A549 (cell line): ENCODE data around the gene CNKSR2. TPM values are rescaled to one million over a fixed set of nuclear protein-coding genes. Genes with fewer than 3 reads are reported as not detected.

Source experiments
- ATAC-seq, 2 experiments: fragments of 200-7000 bp in 1 of 2; fragments of >200 bp in 1 of 2; cut with Nextera tagmentation in 1 of 2; cut with Tn5 transposase in 1 of 2; 3 replicates each; pipeline versions ENCODE4 v1.8.0 to v1.9.1; 2018 to 2020; ENCODE audit warnings: mild to moderate bottlenecking in 1 of 2, moderate library complexity in 1 of 2
- CTCF ChIA-PET: fragments of 300-600 bp; sonication (Branson Sonifier 250); formaldehyde crosslinking; extraction: SDS; loops from one replicate; lab custom pipeline; 2021; ENCODE audit warnings: antibody characterized with exemption, inconsistent platforms; lab: Yijun Ruan, JAX
- POLR2A ChIA-PET: fragments of 350-600 bp; formaldehyde crosslinking; extraction: SDS; loops from one replicate; lab custom pipeline; 2021; ENCODE audit warnings: antibody characterized with exemption, inconsistent platforms; lab: Yijun Ruan, JAX
- DNase-seq, 2 experiments: peaks; one replicate each; pipeline versions ENCODE4 v3.0.0 to v3.0.0-alpha.2; 2011 to 2016; ENCODE audit warnings: low read depth in 1 of 2, low spot score in 1 of 2
- FAIRE-seq: peaks from 2 replicates; lab custom pipeline; 2011; peaks lifted over from hg19 to GRCh38; lab: Jason Lieb, UNC
- H3K27ac ChIP-seq, 2 experiments: fragments of >200 bp; sonication (Bioruptor Twin); formaldehyde crosslinking; 3 replicates each; pipeline ENCODE4 v1.5.1; 2016 to 2017
- H3K4me1 ChIP-seq: fragments of >200 bp; sonication (Bioruptor Twin); formaldehyde crosslinking; 3 replicates; pipeline ENCODE4 v1.6.1; 2016
- H3K4me2 ChIP-seq: fragments of >200 bp; sonication (Bioruptor Twin); formaldehyde crosslinking; 3 replicates; pipeline ENCODE4 v1.6.1; 2016
- H3K4me3 ChIP-seq: fragments of >200 bp; sonication (Bioruptor Twin); formaldehyde crosslinking; 3 replicates; pipeline ENCODE4 v1.5.1; 2016
- H3K9me3 ChIP-seq: fragments of >200 bp; sonication (Bioruptor Twin); formaldehyde crosslinking; 3 replicates; pipeline ENCODE4 v1.6.1; 2016
- BCL3 ChIP-seq: fragments of >200 bp; sonication (Bioruptor Twin); formaldehyde crosslinking; IDR thresholded peaks from 3 replicates; pipeline ENCODE4 v1.6.1; 2016
- BHLHE40 ChIP-seq: IDR thresholded peaks from 2 replicates; pipeline ENCODE4 v1.6.1; 2012; ENCODE audit warnings: low read depth, low read length, inconsistent platforms
- CHD4 ChIP-seq: fragments of 200-600 bp; sonication (generic); IDR thresholded peaks from 2 replicates; pipeline ENCODE4 v1.6.1; 2016; ENCODE audit warnings: antibody characterized with exemption, mild to moderate bottlenecking, borderline replicate concordance
- CTCF ChIP-seq: fragments of >200 bp; sonication (Bioruptor Twin); formaldehyde crosslinking; IDR thresholded peaks from 3 replicates; pipeline ENCODE4 v1.5.1; 2016
- EHF ChIP-seq: fragments of 250-450 bp; sonication (Bioruptor Pico); IDR thresholded peaks from 2 replicates; pipeline ENCODE4 v1.5.0; 2020; ENCODE audit warnings: mild to moderate bottlenecking
- EHMT2 ChIP-seq: fragments of 200-600 bp; sonication (generic); IDR thresholded peaks from 2 replicates; pipeline ENCODE4 v1.6.1; 2016; ENCODE audit warnings: antibody characterized with exemption, low read depth, mild to moderate bottlenecking, moderate library complexity
- EP300 ChIP-seq, 2 experiments: fragments of >200 bp; sonication (Bioruptor Twin); formaldehyde crosslinking; IDR thresholded peaks; 2 replicates in 1 of 2; 3 replicates in 1 of 2; pipeline ENCODE4 v1.6.1; 2016 to 2017
- FOSB ChIP-seq: fragments of 250-450 bp; sonication (Bioruptor Pico); IDR thresholded peaks from 2 replicates; pipeline ENCODE4 v1.5.0; 2020; ENCODE audit warnings: mild to moderate bottlenecking, moderate library complexity
- FOXS1 ChIP-seq: fragments of 250-450 bp; sonication (Bioruptor Pico); IDR thresholded peaks from 2 replicates; pipeline ENCODE4 v1.5.0; 2020; ENCODE audit warnings: mild to moderate bottlenecking, moderate library complexity
- HES2 ChIP-seq: fragments of >200 bp; sonication (Bioruptor Twin); formaldehyde crosslinking; IDR thresholded peaks from 2 replicates; pipeline ENCODE4 v1.6.1; 2016
- HOXA7 ChIP-seq: fragments of 250-450 bp; sonication (Bioruptor Pico); IDR thresholded peaks from 2 replicates; pipeline ENCODE4 v1.5.0; 2020; ENCODE audit warnings: mild to moderate bottlenecking, moderate library complexity
- HOXB5 ChIP-seq: fragments of 250-450 bp; sonication (Bioruptor Pico); IDR thresholded peaks from 2 replicates; pipeline ENCODE4 v1.5.0; 2020; ENCODE audit warnings: mild to moderate bottlenecking, moderate library complexity
- KDM5A ChIP-seq: fragments of 200-600 bp; sonication (generic); IDR thresholded peaks from 2 replicates; pipeline ENCODE4 v1.6.1; 2016; ENCODE audit warnings: antibody characterized with exemption, mild to moderate bottlenecking
- MAZ ChIP-seq: fragments of 150-350 bp; IDR thresholded peaks from 2 replicates; pipeline ENCODE4 v1.6.1; 2014; ENCODE audit warnings: antibody characterized with exemption, low read depth, low read length, borderline replicate concordance
- MYC ChIP-seq: IDR thresholded peaks from 2 replicates; pipeline ENCODE4 v1.6.1; 2012; ENCODE audit warnings: mild to moderate bottlenecking, inconsistent platforms, low read length, improper control_type of control experiment, borderline replicate concordance
- PBX3 ChIP-seq: IDR thresholded peaks from 2 replicates; pipeline ENCODE4 v1.6.1; 2012
- RARB ChIP-seq: fragments of 250-450 bp; sonication (Bioruptor Pico); IDR thresholded peaks from 2 replicates; pipeline ENCODE4 v1.8.0; 2021; ENCODE audit warnings: mild to moderate bottlenecking, moderate library complexity
- RNF2 ChIP-seq: fragments of 200-600 bp; sonication (generic); IDR thresholded peaks from 2 replicates; pipeline ENCODE4 v1.6.1; 2016; ENCODE audit warnings: low read depth, mild to moderate bottlenecking, antibody characterized with exemption, moderate library complexity, borderline replicate concordance
- SREBF2 ChIP-seq: fragments of 450-650 bp; IDR thresholded peaks from 2 replicates; pipeline ENCODE4 v1.6.1; 2014; ENCODE audit warnings: mild to moderate bottlenecking, moderate library complexity
- TP53 ChIP-seq: fragments of 250-450 bp; sonication (Bioruptor Pico); IDR thresholded peaks from 2 replicates; pipeline ENCODE4 v1.5.0; 2021; ENCODE audit warnings: mild to moderate bottlenecking, moderate library complexity
- ZFP36 ChIP-seq: fragments of 450-650 bp; IDR thresholded peaks from 2 replicates; pipeline ENCODE4 v1.6.1; 2014; ENCODE audit warnings: borderline replicate concordance; ENCODE audit not compliant: partially characterized antibody
- WGBS: methylation state at CpG from one replicate; pipeline ENCODE4 v1.1.6; 2017; ENCODE audit errors: missing lambda C conversion rate; 5-methylcytosine and 5-hydroxymethylcytosine counted together
- polyA plus RNA-seq, 4 experiments: library from polyadenylated mRNA; depleted of rRNA in 3 of 4; stranded (reverse); fragments of >200 nt; fragmentation: RNase III in 1 of 4; extraction: RNeasy Plus Mini Kit Qiagen cat#74134 plus additional on column Dnase treatment in 1 of 4; gene quantifications; 2 replicates in 3 of 4; 3 replicates in 1 of 4; pipeline ENCODE4 v1.2.3, GENCODE V29; 2011 to 2017
- TF ChIP-seq, protein P1 (sequence below): IDR thresholded peaks from 2 replicates; pipeline ENCODE4 v1.6.1; 2012; ENCODE audit warnings: low read depth, borderline replicate concordance
- TF ChIP-seq, protein P2 (sequence below): fragments of 150-350 bp; IDR thresholded peaks from 2 replicates; pipeline ENCODE4 v1.6.1; 2014; ENCODE audit warnings: low read depth, mild to moderate bottlenecking, low read length

CNKSR2 gene
- polyA plus RNA-seq, 2 of the 4 experiments (the other 2 are of a cell fraction), result 5.8 to 11.4 TPM

DNA sequence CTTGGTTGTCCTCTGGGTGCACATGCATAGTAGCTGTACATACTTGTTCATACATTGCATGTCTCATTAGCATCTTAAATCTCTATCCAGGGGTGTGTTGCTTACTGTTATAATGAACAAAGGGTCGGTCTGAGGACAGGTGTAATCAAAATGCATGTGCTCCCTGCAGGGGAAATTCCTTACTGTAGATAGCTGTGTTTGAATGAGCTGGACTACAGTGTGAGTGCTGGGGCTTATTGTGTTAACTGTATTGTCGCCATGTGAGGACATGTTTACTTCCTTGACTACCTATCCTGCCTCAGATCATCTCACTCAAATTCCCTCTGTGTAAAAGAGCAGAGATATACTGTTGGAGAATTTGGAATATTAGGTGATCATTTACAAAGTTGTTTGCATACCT, 185.2 kb downstream of the CNKSR2 start:
- DNase-seq (no peak), FAIRE-seq (no peak), ATAC-seq (no peak)
- H3K27ac ChIP-seq, result no peak overlapping the region
- POLR2A ChIA-PET, result no interaction called here
- 54% methylated on average over 2 of the region's 2 CpGs for whole genome bisulfite sequencing
- CTCF ChIA-PET, result no interaction called here
- no peak overlapping the region for H3K4me2 ChIP-seq
- H3K4me1 ChIP-seq, result no peaks in the 10 kb centered on the region
- TF ChIP-seq MYC (no peak), CTCF (no peak), EP300 (IDR thresholded peaks at IDR 0.05) (no peak), HOXA7 (CRISPR knock-in tag) (no peak), PBX3 (no peak), EHF (CRISPR knock-in tag) (no peak), MAZ (no peak), BHLHE40 (no peak), EHMT2 (no peak), TP53 (CRISPR knock-in tag) (no peak)
- TF ChIP-seq, protein P1, sequence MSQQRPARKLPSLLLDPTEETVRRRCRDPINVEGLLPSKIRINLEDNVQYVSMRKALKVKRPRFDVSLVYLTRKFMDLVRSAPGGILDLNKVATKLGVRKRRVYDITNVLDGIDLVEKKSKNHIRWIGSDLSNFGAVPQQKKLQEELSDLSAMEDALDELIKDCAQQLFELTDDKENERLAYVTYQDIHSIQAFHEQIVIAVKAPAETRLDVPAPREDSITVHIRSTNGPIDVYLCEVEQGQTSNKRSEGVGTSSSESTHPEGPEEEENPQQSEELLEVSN, result no peak
- TF ChIP-seq, all 56 proteins: peak for 0
- Histone ChIP-seq H3K4me3 (no peak overlapping the region), H3K9me3 (no peaks in the 10 kb centered on the region)

- ChIA-PET POLR2A (no interaction called here), CTCF (no interaction called here)
- Histone ChIP-seq H3K9me3 (no peaks in the 10 kb centered on the region), H3K4me3 (no peak overlapping the region), H3K4me1 (no peaks in the 10 kb centered on the region), H3K4me2 (no peak overlapping the region), H3K27ac (no peak overlapping the region)
- 75% methylated on average over 3 of the region's 3 CpGs for WGBS
- ATAC-seq (no peak), DNase-seq (no peak), FAIRE-seq (no peak)
- no peak for TF ChIP-seq RARB (CRISPR knock-in tag)
- no peak for TF ChIP-seq MYC
- TF ChIP-seq, protein P2, sequence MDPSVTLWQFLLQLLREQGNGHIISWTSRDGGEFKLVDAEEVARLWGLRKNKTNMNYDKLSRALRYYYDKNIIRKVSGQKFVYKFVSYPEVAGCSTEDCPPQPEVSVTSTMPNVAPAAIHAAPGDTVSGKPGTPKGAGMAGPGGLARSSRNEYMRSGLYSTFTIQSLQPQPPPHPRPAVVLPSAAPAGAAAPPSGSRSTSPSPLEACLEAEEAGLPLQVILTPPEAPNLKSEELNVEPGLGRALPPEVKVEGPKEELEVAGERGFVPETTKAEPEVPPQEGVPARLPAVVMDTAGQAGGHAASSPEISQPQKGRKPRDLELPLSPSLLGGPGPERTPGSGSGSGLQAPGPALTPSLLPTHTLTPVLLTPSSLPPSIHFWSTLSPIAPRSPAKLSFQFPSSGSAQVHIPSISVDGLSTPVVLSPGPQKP, result no peak
- TF ChIP-seq, protein P1, result no peak
- TF ChIP-seq HES2, result no peak
- no peak for TF ChIP-seq BHLHE40
- no peak for TF ChIP-seq CTCF
- TF ChIP-seq HOXB5 (CRISPR knock-in tag), result no peak
- no peak for TF ChIP-seq RNF2
- TF ChIP-seq SREBF2, result no peak
- TF ChIP-seq BCL3, result no peak
- TF ChIP-seq HOXA7 (CRISPR knock-in tag), result no peak
- TF ChIP-seq FOXS1 (CRISPR knock-in tag), result no peak
- no peak for TF ChIP-seq KDM5A
- no peak for TF ChIP-seq ZFP36
- TF ChIP-seq FOSB, result no peak
- no peak for TF ChIP-seq CHD4
- no peak for TF ChIP-seq EHMT2
Observed at GRCh38 chrX:21565025-21565424, 190.8 kb downstream of the CNKSR2 start.
